ENCODE data around the gene RDH12. TPM values are rescaled to one million over a fixed set of nuclear protein-coding genes. Genes with fewer than 3 reads are reported as not detected.

The RDH12 gene
- total RNA-seq, 1 experiment from 2014 or later: not detected

Other genes starting within 250 kb of the RDH12 start
- gene TMEM229B, start 213.2 kb upstream of the RDH12 start, total RNA-seq (2014; rRNA removed; shearing (Covaris generic)): not detected in 2 replicates
- 0.30 and 0.75 TPM in 2 replicates for gene PLEKHH1, start 168.6 kb upstream of the RDH12 start, total RNA-seq (2014; rRNA removed; shearing (Covaris generic))
- gene PIGH, start 101.6 kb upstream of the RDH12 start, total RNA-seq (2014; rRNA removed; shearing (Covaris generic)): 17.4 and 18.4 TPM in 2 replicates
- gene ARG2, start 82.0 kb upstream of the RDH12 start, total RNA-seq (2014; rRNA removed; shearing (Covaris generic)): 8.6 and 9.7 TPM in 2 replicates
- 34.7 and 35.3 TPM in 2 replicates for gene VTI1B, start 27.3 kb upstream of the RDH12 start, total RNA-seq (2014; rRNA removed; shearing (Covaris generic))
- gene RDH11, start 6.1 kb upstream of the RDH12 start, total RNA-seq (2014; rRNA removed; shearing (Covaris generic)): 71.9 and 77.0 TPM in 2 replicates
- 12.3 and 16.7 TPM in 2 replicates for gene ZFYVE26, start 114.7 kb downstream of the RDH12 start, total RNA-seq (2014; rRNA removed; shearing (Covaris generic))
- 12.0 and 13.3 TPM in 2 replicates for gene RAD51B, start 117.9 kb downstream of the RDH12 start, total RNA-seq (2014; rRNA removed; shearing (Covaris generic))